OCI-LY3 (cell line): ENCODE measurements around the gene SLC2A11.

Experiments
- CTCF ChIP-seq: fragments of 200-600, 300-600 bp; sonication (generic); IDR thresholded peaks from 2 replicates; pipeline ENCODE4 v1.5.1; 2014; ENCODE audit warnings: antibody characterized with exemption, low read length, low read depth
- EZH2phosphoT487 ChIP-seq: fragments of 200-600 bp; shearing (Covaris generic); IDR thresholded peaks from 2 replicates; pipeline ENCODE4 v1.6.1; 2018; ENCODE audit warnings: antibody characterized with exemption, mixed run types, low read depth

DNA sequence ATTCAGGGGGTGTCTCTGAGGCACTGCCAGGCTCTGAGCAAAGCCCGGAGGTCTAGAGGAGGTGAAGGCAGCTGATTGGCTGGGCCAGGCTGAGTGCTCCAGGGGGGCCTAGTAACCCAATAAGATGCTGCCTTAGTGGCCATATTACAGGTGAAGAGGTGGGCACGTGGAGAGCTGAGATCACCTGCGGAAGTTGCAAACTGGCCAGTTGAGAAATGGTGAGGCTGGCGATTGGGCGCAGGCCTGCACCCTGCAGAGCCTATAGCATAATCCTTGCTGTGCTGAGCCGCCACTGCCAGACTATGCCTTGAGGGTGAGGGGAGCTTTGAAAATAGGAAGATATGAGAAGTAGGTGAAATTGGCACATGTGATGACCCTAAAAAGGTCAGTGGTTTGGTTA is 40.5 kb upstream of the SLC2A11 start:
- TF ChIP-seq CTCF (no peak), EZH2phosphoT487 (no peak)
